ENCODE results near the gene TRIM28.
A peak's percentile ranks its signal among the peaks of the same experiment; 100 is the strongest.

TRIM28 gene

GRCh38 chr19:58578012-58578925 is 34.4 kb downstream of the TRIM28 start:
- no peak for DNase-seq (ENCODE audit: low read depth, low spot score)

DNA sequence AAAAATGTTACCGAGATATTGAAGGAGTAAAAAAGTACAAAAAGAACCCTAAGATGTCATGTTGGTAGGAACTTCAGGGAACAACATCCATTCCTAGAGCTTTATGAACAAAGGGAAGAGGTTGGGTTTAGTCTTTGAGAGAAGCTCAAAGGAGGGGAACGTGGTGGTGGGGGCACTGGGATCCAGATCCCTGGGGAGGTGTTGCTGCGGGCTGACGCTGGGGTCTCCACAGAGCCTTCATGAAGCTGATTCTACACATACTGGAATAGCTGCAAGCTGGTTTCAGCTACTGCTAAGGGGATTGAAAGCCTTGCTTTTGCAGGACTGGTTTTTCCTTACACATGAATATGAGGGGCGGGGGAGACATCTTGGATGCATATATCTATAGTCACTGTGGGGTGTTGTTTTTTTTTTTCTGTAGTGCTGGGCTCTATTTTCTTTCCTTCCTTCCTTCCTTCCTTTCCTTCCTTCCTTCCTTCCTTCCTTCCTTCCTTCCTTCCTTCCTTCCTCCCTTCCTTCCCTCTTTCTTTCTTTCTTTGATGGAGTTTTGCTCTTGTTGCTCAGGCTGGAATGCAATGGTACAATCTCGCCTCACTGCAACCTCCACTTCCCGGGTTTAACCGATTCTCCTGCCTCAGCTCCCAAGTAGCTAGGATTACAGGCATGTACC is 35.7 kb downstream of the TRIM28 start:
- no peak for DNase-seq (ENCODE audit: low read depth, low spot score)

DNA sequence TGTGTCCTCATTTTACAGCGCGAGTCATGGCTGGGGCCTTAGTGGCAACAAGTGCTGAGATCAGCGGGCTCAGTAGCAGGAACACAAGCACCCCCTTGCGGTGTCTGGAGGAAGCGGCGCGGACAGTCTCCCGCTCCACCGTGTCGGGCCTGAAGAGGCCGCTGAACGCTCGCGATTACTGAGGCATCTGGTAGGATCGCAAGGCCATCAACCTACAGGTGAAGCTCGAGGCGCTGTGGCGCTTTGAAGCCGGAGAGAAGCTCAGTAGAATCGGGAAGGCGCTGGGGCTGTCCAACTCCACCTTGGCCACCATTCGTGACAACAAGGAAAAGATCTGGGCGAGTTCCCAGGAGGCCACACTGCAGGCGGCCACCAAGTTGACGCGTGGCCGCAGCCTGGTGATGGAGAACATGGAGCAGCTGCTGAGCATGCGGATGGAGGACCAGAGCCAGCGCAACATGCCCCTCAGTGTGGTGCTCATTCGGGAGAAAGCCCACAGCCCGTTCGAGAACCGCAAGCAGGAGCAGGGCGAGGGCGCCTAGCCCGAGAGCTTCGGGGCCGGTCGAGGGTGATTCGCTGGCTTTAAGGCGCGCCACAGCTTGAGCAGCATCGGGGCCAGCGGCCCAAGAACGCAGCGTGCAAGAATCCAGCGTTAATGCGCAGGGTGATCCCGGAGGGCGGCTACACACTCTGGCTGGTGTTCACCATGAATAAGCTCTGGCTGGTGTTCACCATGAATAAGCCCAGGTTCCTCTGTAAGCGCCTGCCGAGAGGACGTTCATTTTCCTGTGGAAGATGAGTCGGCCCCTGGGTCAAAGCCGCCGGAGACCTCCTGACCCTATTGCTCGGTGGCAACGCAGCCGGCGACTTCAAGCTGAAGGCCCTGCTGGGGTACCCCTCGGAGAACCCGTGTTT is 37.6 kb downstream of the TRIM28 start:
- DNase-seq (ENCODE audit: low read depth, low spot score) = peak; percentile 98

DNA sequence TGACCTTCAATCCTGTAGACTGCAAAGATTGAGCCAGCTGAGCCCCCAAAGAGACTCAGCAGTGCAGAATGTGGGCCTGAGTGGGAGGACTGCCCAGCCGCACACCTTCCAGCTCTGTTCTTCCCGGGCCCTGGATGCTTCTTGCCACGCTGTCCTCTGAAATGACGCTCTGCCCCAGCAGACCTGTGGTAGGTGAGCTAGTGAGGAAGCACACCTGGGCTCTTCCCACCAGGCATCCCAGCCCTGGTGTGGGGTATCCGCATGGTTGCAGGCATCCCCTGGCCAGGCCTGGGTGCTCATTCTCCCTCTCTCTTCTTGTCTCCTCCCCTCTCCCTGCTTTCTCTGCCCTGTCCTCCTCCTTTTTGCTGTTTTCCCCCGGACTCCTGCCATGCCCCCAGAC is 39.1 kb downstream of the TRIM28 start:
- DNase-seq (ENCODE audit: low read depth, low spot score) = no peak

GRCh38 chr19:58584498-58585441 is 40.9 kb downstream of the TRIM28 start:
- DNase-seq (ENCODE audit: low read depth, low spot score) = no peak

DNA sequence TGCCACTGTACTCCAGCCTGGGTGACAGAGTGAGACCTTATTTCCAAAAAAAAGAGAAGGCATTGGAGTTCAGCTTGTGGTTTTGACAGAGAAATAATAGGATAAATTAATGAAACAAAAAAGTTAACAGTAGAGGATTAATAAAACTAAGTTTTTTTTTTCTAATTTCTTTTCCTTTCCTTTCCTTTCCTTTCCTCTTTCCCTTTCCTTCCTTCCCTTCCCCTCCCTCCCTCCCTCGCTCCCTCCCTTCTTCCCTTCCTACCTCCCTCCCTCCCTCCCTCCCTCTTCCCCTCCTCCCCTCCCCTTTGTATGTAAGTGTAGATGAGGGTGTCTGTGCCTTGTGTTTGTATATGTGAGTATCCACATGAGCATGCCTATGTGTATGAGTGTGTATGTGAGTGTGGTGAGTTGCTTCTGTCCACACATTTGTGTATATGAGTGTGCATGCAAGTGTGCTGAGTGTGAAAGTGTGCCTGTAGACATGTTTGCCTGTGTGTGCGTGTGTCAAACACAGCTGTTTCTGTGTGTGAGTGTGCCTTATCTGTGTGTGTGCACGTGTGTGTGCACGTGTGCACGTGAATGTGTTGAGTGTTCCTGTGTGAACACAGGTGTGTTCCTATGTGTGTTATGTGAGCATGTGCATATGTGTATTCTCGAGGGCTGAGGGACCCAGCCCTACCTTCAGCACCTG is 41.7 kb downstream of the TRIM28 start:
- no peak for DNase-seq (ENCODE audit: low read depth, low spot score)

- DNase-seq (ENCODE audit: low read depth, low spot score) = no peak
These were observed 42.4 kb downstream of the TRIM28 start for GRCh38 chr19:58586133-58586765.

Measured in ELF-1 (cell line).